Measurements from ENCODE around the gene XG.
"Not testable (repeated sequence)": the region's sequence is repeated elsewhere in the genome, so short reads cannot be mapped to it uniquely, and the experiment has no call there.

Gene XG

GRCh38 chrX:2780472-2781225 is 28.8 kb downstream of the XG start:
- not testable (repeated sequence) for DNase-seq (ENCODE audit: low spot score)

DNA sequence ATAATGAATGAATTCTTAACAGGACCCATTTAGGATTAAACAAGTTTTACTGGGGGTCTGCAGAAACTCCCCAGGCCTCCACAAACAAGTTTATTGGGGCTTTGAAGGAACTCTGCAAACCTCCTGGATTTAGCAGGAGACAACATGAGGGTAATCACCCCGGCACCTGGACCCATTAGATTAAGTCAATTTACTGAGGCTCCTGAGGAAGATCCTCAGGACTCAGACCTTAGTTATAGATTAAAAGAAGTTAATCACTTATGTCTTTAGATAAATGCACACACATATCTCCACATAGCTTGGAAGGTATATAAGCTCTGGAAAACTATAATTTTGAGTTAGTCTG is 29.4 kb downstream of the XG start:
- DNase-seq (ENCODE audit: low spot score): no peak

GRCh38 chrX:2781698-2782097 is 29.9 kb downstream of the XG start:
- DNase-seq (ENCODE audit: low spot score): no peak

DNA sequence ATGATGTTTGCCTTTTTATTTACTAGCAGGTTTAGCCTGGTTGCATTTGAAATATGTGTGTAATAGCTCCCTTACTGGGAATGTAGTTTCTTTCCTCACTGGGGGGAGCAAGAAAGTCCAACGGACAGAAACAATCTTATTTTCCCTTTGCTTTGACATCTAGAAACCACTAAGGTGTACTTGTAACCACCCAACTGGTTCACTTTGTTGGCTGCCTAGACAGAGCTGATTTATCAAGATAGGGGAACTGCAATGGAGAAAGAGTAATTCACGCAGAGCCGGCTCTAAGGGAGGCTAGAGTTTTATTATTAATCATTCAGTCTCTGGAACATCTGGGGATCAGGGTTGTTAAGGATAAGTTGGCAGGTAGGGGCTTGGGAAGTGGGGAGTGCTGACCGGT is 30.3 kb downstream of the XG start:
- no peak for DNase-seq (ENCODE audit: low spot score)

DNA sequence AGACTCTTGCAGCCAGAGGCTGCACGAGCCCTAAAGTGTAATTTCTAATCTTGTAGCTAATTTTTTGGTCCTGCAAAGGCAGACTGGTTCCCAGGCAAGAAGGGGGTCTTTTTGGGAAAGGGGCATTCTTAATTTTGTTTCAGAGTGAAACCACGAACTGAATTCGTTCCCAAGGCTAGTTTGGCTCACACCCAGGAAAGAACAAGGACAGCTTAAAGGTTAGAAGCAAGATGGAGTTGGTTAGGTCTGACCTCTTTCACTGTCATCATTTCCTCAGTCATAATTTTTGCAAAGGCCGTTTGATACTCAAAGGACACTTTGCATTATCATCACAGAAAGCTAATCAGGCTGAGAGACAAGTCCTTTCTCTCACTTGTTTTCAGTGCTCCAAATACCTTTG is 30.9 kb downstream of the XG start:
- DNase-seq (ENCODE audit: low spot score): no peak

- no peak for DNase-seq (ENCODE audit: low spot score)
Measured at GRCh38 chrX:2784026-2784425, 32.2 kb downstream of the XG start.

DNA sequence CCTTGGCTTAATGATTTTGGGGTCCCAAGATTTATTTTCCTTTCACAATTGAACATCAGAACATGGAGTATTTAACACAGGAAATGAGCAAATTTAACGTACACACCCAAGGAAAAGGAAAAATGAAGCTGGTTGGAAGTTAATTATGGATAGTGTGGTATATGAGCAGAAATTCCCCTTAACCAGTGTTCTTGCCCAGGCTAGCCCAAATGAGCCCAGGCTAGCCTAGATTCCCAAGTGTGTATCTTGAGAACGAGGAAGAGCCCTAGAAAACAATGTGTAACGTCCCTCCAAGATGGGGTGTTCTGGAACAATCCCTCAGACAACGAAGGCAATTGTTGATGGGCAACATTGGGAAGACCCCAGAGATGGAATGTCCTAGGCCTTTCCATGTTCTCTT is 33.7 kb downstream of the XG start:
- no peak for DNase-seq (ENCODE audit: low spot score)

GRCh38 chrX:2788980-2789379 is 37.1 kb downstream of the XG start:
- DNase-seq (ENCODE audit: low spot score): no peak

GRCh38 chrX:2789569-2789968 is 37.7 kb downstream of the XG start:
- no peak for DNase-seq (ENCODE audit: low spot score)

DNA sequence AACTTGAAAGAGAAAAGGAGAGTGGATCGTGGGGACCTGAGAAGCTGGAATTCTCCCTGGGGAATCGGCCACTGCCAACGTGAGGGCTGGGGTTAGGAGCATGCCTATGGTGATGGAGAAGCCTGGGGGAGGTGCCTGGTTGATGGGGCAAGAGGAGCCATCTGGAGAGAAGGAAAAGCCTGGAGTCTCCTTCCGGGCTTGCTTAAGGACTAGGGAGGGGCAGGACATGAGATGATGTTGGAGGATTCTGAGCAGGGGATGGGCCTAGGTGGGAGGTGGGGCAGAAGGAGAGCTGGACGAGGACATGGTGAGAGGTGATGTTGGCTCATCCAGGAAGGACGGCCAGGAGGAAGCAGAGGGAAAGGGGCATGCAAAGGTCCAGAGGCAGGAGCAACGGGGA is 41.9 kb downstream of the XG start:
- DNase-seq (ENCODE audit: low spot score): no peak

DNA sequence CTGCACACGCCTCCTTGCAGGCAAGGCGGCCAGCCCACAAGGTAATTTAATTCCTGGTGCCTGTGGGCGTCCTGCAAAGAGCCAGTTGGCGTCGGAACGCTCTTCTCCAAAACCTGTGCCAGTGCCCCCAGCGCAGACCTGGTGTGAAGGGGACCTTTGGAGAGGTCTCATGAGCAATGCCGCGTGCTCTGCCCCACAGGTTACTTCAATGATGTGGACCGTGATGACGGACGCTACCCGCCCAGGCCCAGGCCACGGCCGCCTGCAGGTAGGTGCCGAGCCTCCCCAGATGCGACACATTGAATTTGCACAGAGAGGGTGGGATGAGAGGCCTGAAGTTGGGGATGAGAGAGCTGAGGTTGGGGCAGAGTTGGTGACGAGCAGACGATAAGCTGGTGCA is 42.5 kb downstream of the XG start:
- no peak for DNase-seq (ENCODE audit: low spot score)

DNA sequence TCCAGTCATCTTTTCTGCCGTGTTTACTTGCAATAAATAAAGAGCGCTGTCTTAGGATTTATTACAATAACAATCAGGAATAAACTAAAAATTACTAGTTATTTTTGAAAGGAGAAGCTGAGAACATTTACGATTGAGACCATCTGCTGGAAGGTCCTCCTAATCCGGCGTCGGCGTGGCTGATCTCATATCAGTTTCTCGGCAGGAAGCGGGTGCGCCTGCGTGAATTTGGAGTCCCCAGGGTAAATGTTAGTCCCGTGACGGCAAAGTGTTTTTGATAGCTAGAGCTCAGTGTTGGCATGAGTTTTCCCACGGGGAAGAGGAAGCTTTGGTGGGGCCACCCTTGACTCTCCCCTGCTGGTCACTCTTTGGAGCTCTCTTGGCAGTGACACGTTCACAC is 45.0 kb downstream of the XG start:
- DNase-seq (ENCODE audit: low spot score): not testable (repeated sequence)

GRCh38 chrX:2799369-2799768 is 47.5 kb downstream of the XG start:
- no peak for DNase-seq (ENCODE audit: low spot score)

DNA sequence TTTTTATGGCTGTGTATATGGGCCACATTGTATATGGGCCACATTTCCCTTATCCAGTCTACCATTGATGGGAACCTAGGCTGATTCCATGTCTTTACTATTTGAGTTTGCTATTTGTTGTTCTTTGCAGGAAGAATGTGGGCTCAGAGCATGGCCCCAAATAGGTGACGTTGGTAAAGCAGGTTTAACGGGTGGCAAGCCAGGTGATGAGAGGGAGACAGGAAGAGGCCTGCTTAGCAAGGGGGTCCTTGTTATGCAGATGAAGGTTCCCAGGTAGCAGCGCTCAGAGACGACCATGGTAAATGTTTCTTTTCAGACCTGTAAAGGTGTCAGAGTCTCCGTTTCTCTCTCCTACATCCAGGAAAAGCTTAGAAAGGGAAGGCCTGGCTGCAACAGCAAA is 48.1 kb downstream of the XG start:
- DNase-seq (ENCODE audit: low spot score): not testable (repeated sequence)

- no peak for DNase-seq (ENCODE audit: low spot score)
Measured at GRCh38 chrX:2801223-2801622, 49.4 kb downstream of the XG start.

DNA sequence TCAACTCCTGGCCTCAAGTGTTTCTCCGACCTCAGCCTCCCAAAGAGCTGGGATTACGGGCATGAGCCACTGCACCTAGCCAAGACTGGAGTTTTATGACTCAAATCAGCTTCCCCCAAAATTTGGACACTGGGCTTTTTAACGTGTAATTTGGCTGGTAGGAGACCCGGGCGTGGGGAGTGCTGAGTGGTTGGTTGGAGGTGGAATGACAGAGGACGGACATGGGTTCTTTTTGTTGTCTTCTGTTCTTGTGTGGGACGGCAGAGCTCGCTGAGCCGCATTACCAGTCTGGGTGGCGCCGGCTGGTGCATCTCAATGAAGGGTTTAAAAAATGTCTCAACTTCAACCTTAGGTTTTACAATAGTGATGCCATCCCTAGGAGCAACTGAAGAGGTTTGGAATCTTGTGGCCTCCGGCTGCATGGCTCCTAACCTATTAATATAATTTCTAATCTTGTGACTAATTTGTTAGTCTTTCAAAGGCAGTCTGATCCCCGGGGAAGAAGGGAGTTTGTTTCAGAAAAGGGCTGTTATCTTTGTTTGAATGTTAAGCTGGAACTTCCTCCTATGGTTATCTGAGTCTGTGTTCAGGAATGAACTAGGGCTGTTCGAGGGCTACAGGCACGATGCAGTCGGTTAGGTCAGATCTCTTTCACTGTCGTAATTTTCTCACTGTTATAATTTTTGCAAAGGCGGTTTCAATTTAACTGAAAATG is 50.7 kb downstream of the XG start:
- DNase-seq (ENCODE audit: low spot score): not testable (repeated sequence)

DNA sequence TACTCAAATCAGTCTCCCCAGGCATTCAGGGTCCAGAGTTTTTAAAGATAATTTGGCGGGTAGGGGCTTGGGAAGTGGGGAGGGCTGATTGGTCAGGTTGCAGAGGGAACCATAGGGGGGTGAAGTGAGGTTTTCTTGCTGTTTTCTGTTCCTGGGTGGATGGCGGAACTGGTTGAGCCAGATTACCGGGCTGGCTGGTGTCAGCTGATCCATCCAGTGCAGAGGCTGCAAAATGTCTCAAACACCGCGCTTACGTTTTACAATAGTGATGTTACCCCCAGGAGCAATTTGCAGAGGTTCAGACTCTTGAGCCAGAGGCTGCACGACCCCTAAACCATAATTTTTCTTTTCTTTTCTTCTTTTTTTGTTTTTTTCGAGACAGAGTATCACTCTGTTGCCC is 51.6 kb downstream of the XG start:
- DNase-seq (ENCODE audit: low spot score): not testable (repeated sequence)

GRCh38 chrX:2804106-2804843 is 52.4 kb downstream of the XG start:
- DNase-seq (ENCODE audit: low spot score): not testable (repeated sequence)

- not testable (repeated sequence) for DNase-seq (ENCODE audit: low spot score)
Measured at GRCh38 chrX:2804858-2805257, 53.0 kb downstream of the XG start.

DNA sequence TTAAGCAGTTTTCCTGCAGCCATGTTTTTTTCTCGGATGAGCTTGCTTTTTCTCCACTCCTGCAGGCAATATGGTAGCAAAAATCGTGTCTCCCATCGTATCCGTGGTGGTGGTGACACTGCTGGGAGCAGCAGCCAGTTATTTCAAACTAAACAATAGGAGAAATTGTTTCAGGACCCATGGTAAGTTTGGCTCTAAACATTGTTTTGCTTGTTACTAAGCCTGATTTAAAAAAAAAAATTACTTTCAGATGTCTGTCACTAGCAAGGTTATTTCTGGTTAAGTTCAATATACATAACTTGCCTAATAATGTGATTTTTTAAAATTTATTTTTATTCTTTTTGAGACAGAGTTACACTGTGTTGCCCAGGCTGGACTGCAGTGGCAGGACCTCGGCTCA is 59.4 kb downstream of the XG start:
- DNase-seq (ENCODE audit: low spot score): no peak

DNA sequence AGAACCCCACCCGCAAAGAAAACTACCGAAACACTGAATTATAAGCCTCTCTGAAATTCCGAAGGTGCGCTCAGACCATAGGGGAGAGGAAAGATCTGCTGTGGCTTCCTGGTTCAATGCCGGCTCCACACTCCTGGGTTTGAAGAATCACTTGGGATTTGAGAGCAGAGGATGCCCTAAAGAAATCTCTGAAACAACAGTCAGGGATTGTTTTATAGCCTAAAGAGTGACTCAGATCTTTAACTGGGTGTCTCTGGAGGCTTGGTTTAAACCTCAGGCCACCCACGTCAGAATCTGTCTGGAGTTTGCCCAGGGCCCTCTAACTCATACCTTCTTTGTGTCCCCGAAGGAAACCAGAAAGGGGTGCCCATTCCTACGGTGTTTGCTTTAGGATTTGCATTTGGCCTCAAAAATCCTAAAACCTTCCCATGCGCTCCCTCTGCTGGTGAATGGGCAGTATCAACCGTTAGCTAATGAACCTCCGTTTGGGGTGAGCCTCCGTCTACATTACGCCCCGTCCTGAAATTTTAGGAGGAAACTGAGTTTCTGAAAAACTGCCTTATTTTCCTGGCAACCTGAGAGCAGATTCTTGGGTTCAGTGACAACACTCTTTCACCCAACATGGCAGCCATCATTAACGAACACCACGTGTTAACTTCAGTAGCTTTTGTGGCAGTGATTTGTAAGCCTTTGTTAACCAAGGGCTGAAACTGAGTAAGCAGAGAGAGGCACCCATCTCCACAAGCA is 60.5 kb downstream of the XG start:
- not testable (repeated sequence) for DNase-seq (ENCODE audit: low spot score)

DNA sequence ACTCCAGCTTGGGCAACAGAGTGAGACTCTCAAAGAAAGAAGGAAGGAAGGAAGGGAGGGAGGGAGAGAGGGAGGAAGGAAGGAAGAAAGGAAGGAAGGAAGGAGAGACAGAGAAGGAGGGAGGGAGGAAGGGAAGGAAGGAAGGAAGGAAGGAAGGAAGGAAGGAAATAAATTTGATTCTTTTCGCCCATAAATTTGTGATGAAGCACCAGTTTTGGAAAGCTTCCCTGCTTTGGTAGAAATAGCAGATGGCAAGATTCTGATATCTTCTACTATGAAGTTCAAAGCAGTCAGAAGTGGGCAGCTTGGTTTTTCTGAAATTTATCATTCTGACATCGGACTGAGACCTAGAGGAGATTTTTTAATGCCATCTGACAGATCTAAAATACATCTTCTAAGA is 65.2 kb downstream of the XG start:
- no peak for DNase-seq (ENCODE audit: low spot score)

Data from COLO829 (cell line).